Neuronal stem cell (in vitro differentiated cells): ENCODE measurements around the gene SERPINB6.

Source experiments
- DNase-seq: peaks from one replicate; pipeline ENCODE4 v3.0.0-alpha.2; 2013; ENCODE audit warnings: low spot score
- H2AFZ ChIP-seq: one replicate; pipeline ENCODE4 v1.6.1; 2013; ENCODE audit warnings: mild to moderate bottlenecking, low read length, inconsistent platforms
- H2AK5ac ChIP-seq: 2 replicates; pipeline ENCODE4 v1.6.1; 2013; ENCODE audit warnings: low read depth, mild to moderate bottlenecking, inconsistent platforms, low read length, moderate library complexity, mixed read lengths
- H2BK120ac ChIP-seq: 2 replicates; pipeline ENCODE4 v1.6.1; 2013; ENCODE audit warnings: low read depth, mild to moderate bottlenecking, inconsistent platforms, low read length, moderate library complexity, mixed read lengths
- H2BK12ac ChIP-seq: one replicate; pipeline ENCODE4 v1.6.1; 2013; ENCODE audit warnings: low read length, inconsistent platforms
- H2BK15ac ChIP-seq: 2 replicates; pipeline ENCODE4 v1.6.1; 2013; ENCODE audit warnings: mild to moderate bottlenecking, low read length, inconsistent platforms, mixed read lengths
- H2BK5ac ChIP-seq: one replicate; pipeline ENCODE4 v1.6.1; 2013; ENCODE audit warnings: inconsistent platforms, mild to moderate bottlenecking, low read length, moderate library complexity
- H3K14ac ChIP-seq: one replicate; pipeline ENCODE4 v1.6.1; 2013; ENCODE audit warnings: low read length, inconsistent platforms
- H3K18ac ChIP-seq: 2 replicates; pipeline ENCODE4 v1.6.1; 2013; ENCODE audit warnings: low read length, inconsistent platforms
- H3K23ac ChIP-seq: 2 replicates; pipeline ENCODE4 v1.6.1; 2013; ENCODE audit warnings: low read depth, mild to moderate bottlenecking, mixed read lengths, low read length, inconsistent platforms; ENCODE audit not compliant: poor library complexity
- H3K27ac ChIP-seq: replicated peaks from 3 replicates; pipeline ENCODE4 v1.5.1; 2013; ENCODE audit warnings: low read length, inconsistent platforms
- H3K27me3 ChIP-seq, 3 experiments: 2 replicates each; pipeline ENCODE4 v1.6.1; 2013; ENCODE audit warnings: low read length in 3 of 3, mild to moderate bottlenecking in 2 of 3, inconsistent platforms in 1 of 3, low read depth in 1 of 3, mixed read lengths in 1 of 3, moderate library complexity in 1 of 3; ENCODE audit not compliant: control insufficient read depth in 3 of 3, insufficient read depth in 3 of 3
- H3K36me3 ChIP-seq, 2 donors: replicated peaks in 1 of 2; 2 replicates each; pipeline ENCODE4 v1.6.1; 2013; ENCODE audit warnings: low read length in 2 of 2; ENCODE audit not compliant: control insufficient read depth in 2 of 2, insufficient read depth in 2 of 2
- H3K4ac ChIP-seq: 2 replicates; pipeline ENCODE4 v1.6.1; 2013; ENCODE audit warnings: inconsistent platforms, mild to moderate bottlenecking, low read length, moderate library complexity
- H3K4me1 ChIP-seq, 2 donors: 1 replicate in 1 of 2; 2 replicates in 1 of 2; pipeline ENCODE4 v1.6.1; 2013; ENCODE audit warnings: low read length in 2 of 2, low read depth in 1 of 2; ENCODE audit not compliant: control insufficient read depth in 2 of 2, insufficient read depth in 1 of 2
- H3K4me2 ChIP-seq: one replicate; pipeline ENCODE4 v1.6.1; 2013; ENCODE audit warnings: mild to moderate bottlenecking, low read length, inconsistent platforms; ENCODE audit not compliant: insufficient read depth, poor library complexity, severe bottlenecking
- H3K4me3 ChIP-seq, 2 donors: 2 replicates each; pipeline ENCODE4 v1.5.1; 2013; ENCODE audit warnings: low read length in 2 of 2, mild to moderate bottlenecking in 2 of 2, inconsistent platforms in 1 of 2, moderate library complexity in 1 of 2
- H3K79me1 ChIP-seq: one replicate; pipeline ENCODE4 v1.6.1; 2013; ENCODE audit warnings: low read depth, mild to moderate bottlenecking, inconsistent platforms, low read length, moderate library complexity
- H3K9ac ChIP-seq: one replicate; pipeline ENCODE4 v1.6.1; 2013; ENCODE audit warnings: mild to moderate bottlenecking, low read depth, low read length, inconsistent platforms; ENCODE audit not compliant: poor library complexity
- H3K9me3 ChIP-seq, 2 donors: replicated peaks in 1 of 2; 2 replicates each; pipeline versions ENCODE3 to v1.6.1; 2013; ENCODE audit warnings: low read length in 2 of 2, mild to moderate bottlenecking in 2 of 2, inconsistent platforms in 1 of 2, low read depth in 1 of 2, mixed read lengths in 1 of 2, moderate library complexity in 1 of 2; ENCODE audit not compliant: control insufficient read depth in 2 of 2, insufficient read depth in 1 of 2
- H4K8ac ChIP-seq: one replicate; pipeline ENCODE4 v1.6.1; 2013; ENCODE audit warnings: low read depth, mild to moderate bottlenecking, inconsistent platforms, low read length, moderate library complexity
- H4K91ac ChIP-seq: one replicate; pipeline ENCODE4 v1.6.1; 2013; ENCODE audit warnings: low read length, low read depth, mild to moderate bottlenecking, inconsistent platforms; ENCODE audit not compliant: poor library complexity
- WGBS, 2 donors: extraction: QIAGEN DNeasy Blood & Tissue Kit; methylation state at CpG; one replicate each; pipeline ENCODE4 v1.1.7; 2013; ENCODE audit warnings: missing lambda C conversion rate in 2 of 2, mixed read lengths in 1 of 2; ENCODE audit not compliant: insufficient read length in 2 of 2, insufficient replicate concordance in 1 of 2; ENCODE audit errors: extremely low coverage in 2 of 2; 5-methylcytosine and 5-hydroxymethylcytosine counted together

Gene SERPINB6

GRCh38 chr6:2940851-2941250 is 30.5 kb downstream of the SERPINB6 start:
- no peak overlapping the region for H2BK120ac ChIP-seq
- H2AFZ ChIP-seq, result no peak overlapping the region
- H3K27me3 ChIP-seq, result no peaks in the 10 kb centered on the region
- no peak overlapping the region for H2BK15ac ChIP-seq
- no peak overlapping the region for H3K14ac ChIP-seq
- no peaks in the 10 kb centered on the region for H3K9me3 ChIP-seq
- H3K4me1 ChIP-seq, result peaks cover 0 to 7% of the 10 kb centered on the region in 2 donors
- H3K4me3 ChIP-seq, result no peak overlapping the region
- no peak overlapping the region for H3K27ac ChIP-seq
- no peak overlapping the region for H4K91ac ChIP-seq
- DNase-seq, result no peak
- no peak overlapping the region for H4K8ac ChIP-seq
- no peak overlapping the region for H2BK12ac ChIP-seq
- no peak overlapping the region for H3K4me2 ChIP-seq
- H3K18ac ChIP-seq, result no peak overlapping the region
- no peak overlapping the region for H3K23ac ChIP-seq
- no peak overlapping the region for H2AK5ac ChIP-seq
- no peaks in the 10 kb centered on the region for H3K36me3 ChIP-seq
- no peaks in the 10 kb centered on the region for H3K79me1 ChIP-seq
- no peak overlapping the region for H2BK5ac ChIP-seq
- H3K9ac ChIP-seq, result no peak overlapping the region
- no peak overlapping the region for H3K4ac ChIP-seq
- no CpG with 5 or more reads among the region's 3 CpGs for WGBS, 2 donors

GRCh38 chr6:2940010-2940850 is 31.1 kb downstream of the SERPINB6 start:
- no peak for DNase-seq
- Histone ChIP-seq H2AFZ (no peak overlapping the region), H3K4me1 (peaks cover 0 to 7% of the 10 kb centered on the region in 2 donors), H3K9ac (no peak overlapping the region), H3K36me3 (no peaks in the 10 kb centered on the region), H3K4me3 (no peak overlapping the region), H2AK5ac (no peak overlapping the region), H2BK12ac (no peak overlapping the region), H3K18ac (peak overlapping the region; percentile 38), H2BK120ac (no peak overlapping the region), H3K4ac (no peak overlapping the region), H3K27me3 (no peaks in the 10 kb centered on the region), H2BK15ac (no peak overlapping the region), H3K23ac (no peak overlapping the region), H4K91ac (no peak overlapping the region), H4K8ac (no peak overlapping the region), H3K27ac (no peak overlapping the region), H3K79me1 (peaks cover 2% of the 10 kb centered on the region), H3K4me2 (no peak overlapping the region), H2BK5ac (no peak overlapping the region), H3K14ac (no peak overlapping the region), H3K9me3 (no peaks in the 10 kb centered on the region)
- WGBS, 2 donors, result no CpG with 5 or more reads among the region's 26 CpGs

- Histone ChIP-seq H3K4me1 (peaks cover 0 to 7% of the 10 kb centered on the region in 2 donors), H2BK12ac (no peak overlapping the region), H3K9ac (no peak overlapping the region), H3K23ac (no peak overlapping the region), H3K9me3 (no peaks in the 10 kb centered on the region), H2BK5ac (no peak overlapping the region), H3K4ac (no peak overlapping the region), H3K14ac (no peak overlapping the region), H3K18ac (peak overlapping the region; percentile 38), H2AFZ (no peak overlapping the region), H2BK15ac (no peak overlapping the region), H3K27me3 (no peaks in the 10 kb centered on the region), H2BK120ac (no peak overlapping the region), H2AK5ac (no peak overlapping the region), H3K79me1 (peaks cover 2% of the 10 kb centered on the region), H4K8ac (no peak overlapping the region), H3K4me3 (no peak overlapping the region), H3K27ac (no peak overlapping the region), H4K91ac (no peak overlapping the region), H3K4me2 (no peak overlapping the region), H3K36me3 (no peaks in the 10 kb centered on the region)
- DNase-seq, result no peak
- no CpG with 5 or more reads among the region's 34 CpGs for WGBS, 2 donors
These were observed 31.9 kb downstream of the SERPINB6 start for GRCh38 chr6:2939315-2940009.

- Histone ChIP-seq H3K18ac (peak overlapping the region; percentile 38), H2AK5ac (no peak overlapping the region), H3K27ac (no peak overlapping the region), H3K9me3 (no peaks in the 10 kb centered on the region), H2BK5ac (no peak overlapping the region), H2AFZ (no peak overlapping the region), H3K9ac (no peak overlapping the region), H2BK15ac (no peak overlapping the region), H3K36me3 (no peaks in the 10 kb centered on the region), H3K4me2 (no peak overlapping the region), H3K14ac (no peak overlapping the region), H2BK12ac (no peak overlapping the region), H3K79me1 (peaks cover 2% of the 10 kb centered on the region), H2BK120ac (no peak overlapping the region), H3K23ac (no peak overlapping the region), H3K4me3 (no peak overlapping the region), H3K27me3 (no peaks in the 10 kb centered on the region), H3K4ac (no peak overlapping the region), H4K91ac (no peak overlapping the region), H4K8ac (no peak overlapping the region), H3K4me1 (peaks cover 0 to 7% of the 10 kb centered on the region in 2 donors)
- no CpG with 5 or more reads among the region's 9 CpGs for WGBS, 2 donors
- no peak for DNase-seq
These were observed 32.7 kb downstream of the SERPINB6 start for GRCh38 chr6:2938632-2939083.
